Kidney epithelial cell (primary cell): ENCODE results near the gene GRK3. TPM values are rescaled to one million over a fixed set of nuclear protein-coding genes. Genes with fewer than 3 reads are reported as not detected.

ENCODE experiments used
- DNase-seq: peaks from one replicate; pipeline ENCODE4 v3.0.0-alpha.2; 2010; ENCODE audit warnings: low read depth
- H3K27me3 ChIP-seq: 2 replicates; pipeline ENCODE4 v1.6.0; 2011; ENCODE audit warnings: low read length; ENCODE audit not compliant: control insufficient read depth, insufficient read depth
- H3K36me3 ChIP-seq: 2 replicates; pipeline ENCODE4 v1.5.1; 2011; ENCODE audit warnings: low read length; ENCODE audit not compliant: control insufficient read depth, insufficient read depth
- H3K4me3 ChIP-seq: 2 replicates; pipeline ENCODE4 v1.5.1; 2011; ENCODE audit warnings: low read depth, mild to moderate bottlenecking, control low read depth, low read length
- CTCF ChIP-seq: IDR thresholded peaks from 2 replicates; pipeline ENCODE4 v1.5.1; 2011; ENCODE audit warnings: mild to moderate bottlenecking, moderate library complexity, low read length, control low read depth, inconsistent platforms; ENCODE audit not compliant: insufficient read depth, poor library complexity, severe bottlenecking
- total RNA-seq: library from RNA; depleted of rRNA; stranded (reverse); fragments of >200 nt; gene quantifications from 2 replicates; pipeline ENCODE4 v1.2.3, GENCODE V29; 2015

Gene GRK3
- total RNA-seq, 1 donor from 2014 or later, result 5.8 TPM

GRCh38 chr22:25534724-25535123, 29.8 kb upstream of the GRK3 start:
- H3K4me3 ChIP-seq, result no peak overlapping the region
- no peak for TF ChIP-seq CTCF
- DNase-seq, result no peak
- H3K36me3 ChIP-seq, result no peaks in the 10 kb centered on the region
- no peaks in the 10 kb centered on the region for H3K27me3 ChIP-seq

GRCh38 chr22:25536589-25536988, 27.9 kb upstream of the GRK3 start:
- DNase-seq, result no peak
- H3K36me3 ChIP-seq, result no peaks in the 10 kb centered on the region
- TF ChIP-seq CTCF, result no peak
- no peak overlapping the region for H3K4me3 ChIP-seq
- no peaks in the 10 kb centered on the region for H3K27me3 ChIP-seq

GRCh38 chr22:25540166-25540907, 24.1 kb upstream of the GRK3 start:
- no peak for TF ChIP-seq CTCF
- Histone ChIP-seq H3K4me3 (no peak overlapping the region), H3K27me3 (no peaks in the 10 kb centered on the region), H3K36me3 (no peaks in the 10 kb centered on the region)
- DNase-seq, result no peak

GRCh38 chr22:25540908-25541660, 23.4 kb upstream of the GRK3 start:
- Histone ChIP-seq H3K4me3 (no peak overlapping the region), H3K27me3 (peaks cover 3% of the 10 kb centered on the region), H3K36me3 (no peaks in the 10 kb centered on the region)
- no peak for TF ChIP-seq CTCF
- DNase-seq, result no peak

GRCh38 chr22:25542191-25542590, 22.3 kb upstream of the GRK3 start:
- no peak overlapping the region for H3K4me3 ChIP-seq
- DNase-seq, result no peak
- peaks cover 3% of the 10 kb centered on the region for H3K27me3 ChIP-seq
- TF ChIP-seq CTCF, result no peak
- H3K36me3 ChIP-seq, result no peaks in the 10 kb centered on the region
